ENCODE results near the gene SLC30A3. TPM values are rescaled to one million over a fixed set of nuclear protein-coding genes. Genes with fewer than 3 reads are reported as not detected.
"Not testable (repeated sequence)": the region's sequence is repeated elsewhere in the genome, so short reads cannot be mapped to it uniquely, and the experiment has no call there.

SLC30A3 gene
- not detected for total RNA-seq

GRCh38 chr2:27262379-27263286, at the start of gene SLC30A3:
SLC30A3 (minus strand) TSS chr2:27263047; CDS start chr2:27262906, 141 bp downstream.
- no peak for DNase-seq (ENCODE audit: low spot score)

GRCh38 chr2:27312152-27312551, 49.3 kb upstream of the SLC30A3 start:
- DNase-seq (ENCODE audit: low spot score) = no peak

GRCh38 chr2:27309651-27310050, 46.8 kb upstream of the SLC30A3 start:
- no peak for DNase-seq (ENCODE audit: low spot score)

GRCh38 chr2:27308359-27308881, 45.6 kb upstream of the SLC30A3 start, which contains the start of gene UCN:
UCN (minus strand) TSS chr2:27308445; CDS start chr2:27307895, 550 bp downstream.
- no peak for DNase-seq (ENCODE audit: low spot score)

- no peak for DNase-seq (ENCODE audit: low spot score)
Measured at GRCh38 chr2:27307545-27308358, 44.9 kb upstream of the SLC30A3 start.

- no peak for DNase-seq (ENCODE audit: low spot score)
Measured at GRCh38 chr2:27307287-27307544, 44.4 kb upstream of the SLC30A3 start.

GRCh38 chr2:27306573-27307286, 43.9 kb upstream of the SLC30A3 start:
- DNase-seq (ENCODE audit: low spot score) = no peak

- DNase-seq (ENCODE audit: low spot score) = no peak
Measured at GRCh38 chr2:27306136-27306535, 43.3 kb upstream of the SLC30A3 start.

GRCh38 chr2:27305516-27305915, 42.7 kb upstream of the SLC30A3 start:
- no peak for DNase-seq (ENCODE audit: low spot score)

- DNase-seq (ENCODE audit: low spot score) = no peak
Measured at GRCh38 chr2:27304488-27305240, 41.8 kb upstream of the SLC30A3 start.

- DNase-seq (ENCODE audit: low spot score) = no peak
Measured at GRCh38 chr2:27303093-27304025, 40.5 kb upstream of the SLC30A3 start.

- not testable (repeated sequence) for DNase-seq (ENCODE audit: low spot score)
Measured at GRCh38 chr2:27300606-27301005, 37.8 kb upstream of the SLC30A3 start.

GRCh38 chr2:27298391-27299080, 35.7 kb upstream of the SLC30A3 start:
- no peak for DNase-seq (ENCODE audit: low spot score)

- no peak for DNase-seq (ENCODE audit: low spot score)
Measured at GRCh38 chr2:27297195-27297594, 34.3 kb upstream of the SLC30A3 start.

GRCh38 chr2:27296481-27296880, 33.6 kb upstream of the SLC30A3 start:
- DNase-seq (ENCODE audit: low spot score) = no peak

- no peak for DNase-seq (ENCODE audit: low spot score)
Measured at GRCh38 chr2:27294928-27295327, 32.1 kb upstream of the SLC30A3 start.

- DNase-seq (ENCODE audit: low spot score) = no peak
Measured at GRCh38 chr2:27291865-27292264, 29.0 kb upstream of the SLC30A3 start.

- no peak for DNase-seq (ENCODE audit: low spot score)
Measured at GRCh38 chr2:27290549-27290948, 27.7 kb upstream of the SLC30A3 start.

- DNase-seq (ENCODE audit: low spot score) = no peak
Measured at GRCh38 chr2:27288610-27289009, 25.8 kb upstream of the SLC30A3 start.

Data from ureter (tissue), 1 donor.